MM.1S (cell line): ENCODE results near the gene WNT9B.

Experiments
- EZH2 ChIP-seq: fragments of 300-600 bp; sonication (generic); optimal IDR thresholded peaks from 2 replicates; pipeline ENCODE3; 2017; ENCODE audit warnings: low read depth, mild to moderate bottlenecking, antibody characterized with exemption, low read length, mixed read lengths
- EZH2phosphoT487 ChIP-seq: fragments of 300-600 bp; sonication (generic); IDR thresholded peaks from 2 replicates; pipeline ENCODE4 v1.6.1; 2018; ENCODE audit warnings: antibody characterized with exemption, low read length
- TF ChIP-seq, protein P1 (sequence below): fragments of 300-600 bp; sonication (generic); IDR thresholded peaks from 2 replicates; pipeline ENCODE4 v1.5.1; 2016; ENCODE audit warnings: antibody characterized with exemption, low read length, mixed read lengths

GRCh38 chr17:46809110-46809571 lies 42.2 kb upstream of the WNT9B start:
- TF ChIP-seq, protein P1, sequence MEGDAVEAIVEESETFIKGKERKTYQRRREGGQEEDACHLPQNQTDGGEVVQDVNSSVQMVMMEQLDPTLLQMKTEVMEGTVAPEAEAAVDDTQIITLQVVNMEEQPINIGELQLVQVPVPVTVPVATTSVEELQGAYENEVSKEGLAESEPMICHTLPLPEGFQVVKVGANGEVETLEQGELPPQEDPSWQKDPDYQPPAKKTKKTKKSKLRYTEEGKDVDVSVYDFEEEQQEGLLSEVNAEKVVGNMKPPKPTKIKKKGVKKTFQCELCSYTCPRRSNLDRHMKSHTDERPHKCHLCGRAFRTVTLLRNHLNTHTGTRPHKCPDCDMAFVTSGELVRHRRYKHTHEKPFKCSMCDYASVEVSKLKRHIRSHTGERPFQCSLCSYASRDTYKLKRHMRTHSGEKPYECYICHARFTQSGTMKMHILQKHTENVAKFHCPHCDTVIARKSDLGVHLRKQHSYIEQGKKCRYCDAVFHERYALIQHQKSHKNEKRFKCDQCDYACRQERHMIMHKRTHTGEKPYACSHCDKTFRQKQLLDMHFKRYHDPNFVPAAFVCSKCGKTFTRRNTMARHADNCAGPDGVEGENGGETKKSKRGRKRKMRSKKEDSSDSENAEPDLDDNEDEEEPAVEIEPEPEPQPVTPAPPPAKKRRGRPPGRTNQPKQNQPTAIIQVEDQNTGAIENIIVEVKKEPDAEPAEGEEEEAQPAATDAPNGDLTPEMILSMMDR: no peak
- TF ChIP-seq EZH2 (no peak), EZH2phosphoT487 (no peak)
